DOHH2 (cell line): ENCODE data around the gene BABAM2.

Experiments
- H3F3A ChIP-seq: fragments of 200-600 bp; sonication (generic), shearing (Covaris generic); 2 replicates; pipeline ENCODE4 v1.6.0; 2016; ENCODE audit warnings: antibody characterized with exemption, mild to moderate bottlenecking; ENCODE audit not compliant: control insufficient read depth, insufficient read depth
- H3K27ac ChIP-seq: fragments of 200-600 bp; sonication (generic); 2 replicates; pipeline ENCODE4 v1.5.1; 2014; ENCODE audit warnings: low read depth, mild to moderate bottlenecking, low read length, moderate library complexity
- H3K27me3 ChIP-seq: fragments of 200-600 bp; sonication (generic); 2 replicates; pipeline ENCODE4 v1.6.1; 2014; ENCODE audit warnings: mild to moderate bottlenecking, low read length, mixed read lengths; ENCODE audit not compliant: control insufficient read depth
- H3K36me3 ChIP-seq: fragments of 200-600 bp; sonication (generic); 2 replicates; pipeline ENCODE4 v1.6.1; 2014; ENCODE audit warnings: mild to moderate bottlenecking, low read length, moderate library complexity, mixed read lengths; ENCODE audit not compliant: control insufficient read depth
- H3K4me1 ChIP-seq: fragments of 200-600 bp; sonication (generic); 2 replicates; pipeline ENCODE4 v1.6.1; 2014; ENCODE audit warnings: mild to moderate bottlenecking, low read length, mixed read lengths; ENCODE audit not compliant: control insufficient read depth
- H3K4me2 ChIP-seq: fragments of 200-600 bp; sonication (generic); 2 replicates; pipeline ENCODE4 v1.6.0; 2014; ENCODE audit warnings: mild to moderate bottlenecking, low read length, moderate library complexity
- H3K4me3 ChIP-seq: fragments of 200-600 bp; sonication (generic); 2 replicates; pipeline ENCODE4 v1.5.1; 2014; ENCODE audit warnings: mild to moderate bottlenecking, low read length, mixed read lengths
- H3K79me2 ChIP-seq: fragments of 200-600 bp; sonication (generic); 2 replicates; pipeline ENCODE4 v1.6.1; 2014; ENCODE audit warnings: mild to moderate bottlenecking, low read length, mixed read lengths; ENCODE audit not compliant: control insufficient read depth
- H3K9me2 ChIP-seq: fragments of 200-600 bp; sonication (generic); replicated peaks from 2 replicates; pipeline ENCODE4 v1.6.1; 2014; ENCODE audit warnings: mild to moderate bottlenecking, low read length, mixed read lengths; ENCODE audit not compliant: control insufficient read depth
- H3K9me3 ChIP-seq: fragments of 200-600 bp; sonication (generic); 2 replicates; pipeline ENCODE4 v1.6.1; 2014; ENCODE audit warnings: antibody characterized with exemption, low read length, mixed read lengths; ENCODE audit not compliant: control insufficient read depth, insufficient read depth
- H4K20me1 ChIP-seq: fragments of 200-600 bp; sonication (generic); 2 replicates; pipeline ENCODE4 v1.6.0; 2014; ENCODE audit warnings: low read depth, mild to moderate bottlenecking, antibody characterized with exemption, low read length, moderate library complexity; ENCODE audit not compliant: control insufficient read depth, insufficient read depth
- CTCF ChIP-seq: fragments of 200-600 bp; sonication (generic); IDR thresholded peaks from one replicate; pipeline ENCODE4 v1.5.1; 2014; ENCODE audit warnings: antibody characterized with exemption, mild to moderate bottlenecking, low read depth, low read length; ENCODE audit not compliant: poor library complexity, severe bottlenecking
- EZH2phosphoT487 ChIP-seq: fragments of 200-600 bp; sonication (generic); IDR thresholded peaks from 2 replicates; pipeline ENCODE4 v1.6.1; 2017; ENCODE audit warnings: borderline replicate concordance, mild to moderate bottlenecking, antibody characterized with exemption, low read length, moderate library complexity, mixed read lengths

BABAM2 gene

GRCh38 chr2:28202719-28203118, 312.2 kb downstream of the BABAM2 start:
- no peaks in the 10 kb centered on the region for H3K9me2 ChIP-seq
- no peaks in the 10 kb centered on the region for H3K27me3 ChIP-seq

GRCh38 chr2:28206762-28207161, 316.2 kb downstream of the BABAM2 start:
- H3K79me2 ChIP-seq = no peaks in the 10 kb centered on the region
- H3K4me3 ChIP-seq = no peak overlapping the region
- H3K4me2 ChIP-seq = no peak overlapping the region
- no peaks in the 10 kb centered on the region for H3K36me3 ChIP-seq
- no peaks in the 10 kb centered on the region for H3K9me3 ChIP-seq
- H3K27ac ChIP-seq = no peak overlapping the region
- H3K27me3 ChIP-seq = no peaks in the 10 kb centered on the region
- H3F3A ChIP-seq = no peaks in the 10 kb centered on the region
- H4K20me1 ChIP-seq = no peaks in the 10 kb centered on the region
- H3K4me1 ChIP-seq = no peaks in the 10 kb centered on the region
- TF ChIP-seq EZH2phosphoT487 = no peak
- no peak for TF ChIP-seq CTCF
- H3K9me2 ChIP-seq = no peaks in the 10 kb centered on the region

More at GRCh38 chr2:28202719-28203118, 312.2 kb downstream of the BABAM2 start:
- H3K27ac ChIP-seq = no peak overlapping the region
- H3F3A ChIP-seq = no peaks in the 10 kb centered on the region
- no peaks in the 10 kb centered on the region for H4K20me1 ChIP-seq
- no peak overlapping the region for H3K4me3 ChIP-seq
- H3K4me2 ChIP-seq = no peak overlapping the region
- H3K36me3 ChIP-seq = no peaks in the 10 kb centered on the region
- no peaks in the 10 kb centered on the region for H3K9me3 ChIP-seq
- H3K4me1 ChIP-seq = no peaks in the 10 kb centered on the region
- no peak for TF ChIP-seq EZH2phosphoT487
- TF ChIP-seq CTCF = no peak
- no peaks in the 10 kb centered on the region for H3K79me2 ChIP-seq

GRCh38 chr2:28209261-28209691, 318.7 kb downstream of the BABAM2 start:
- H3K4me1 ChIP-seq = no peaks in the 10 kb centered on the region
- TF ChIP-seq CTCF = no peak
- TF ChIP-seq EZH2phosphoT487 = no peak

More at GRCh38 chr2:28209261-28209691, 318.7 kb downstream of the BABAM2 start:
- Histone ChIP-seq H3K4me2 (no peak overlapping the region), H3K27me3 (no peaks in the 10 kb centered on the region), H3K9me3 (no peaks in the 10 kb centered on the region), H3K9me2 (no peaks in the 10 kb centered on the region), H3K27ac (no peak overlapping the region), H3K79me2 (no peaks in the 10 kb centered on the region), H3K4me3 (no peak overlapping the region), H3F3A (no peaks in the 10 kb centered on the region), H3K36me3 (no peaks in the 10 kb centered on the region), H4K20me1 (no peaks in the 10 kb centered on the region)
